Right lobe of liver (tissue), 4 donors: ENCODE measurements around the gene DNASE1L2.

Experiments used
- POLR2A ChIP-seq: fragments of 450-650 bp; IDR thresholded peaks from one replicate; pipeline ENCODE4 v1.6.1; 2017; ENCODE audit warnings: antibody characterized with exemption, mild to moderate bottlenecking
- TF ChIP-seq, protein P1 (sequence below), 4 donors: fragments of 200-600 bp in 3 of 4; fragments of 450-650 bp in 1 of 4; IDR thresholded peaks; one replicate each; pipeline versions ENCODE4 v1.5.1 to v1.8.0; 2016 to 2022; ENCODE audit warnings: antibody characterized with exemption in 4 of 4, mild to moderate bottlenecking in 2 of 4
- donor health status: DM: no; HTN: no; CAD: no.
- donor health status: DM: no; HTN: no; CAD: no.
- donor health status: DM: no; HTN: yes; CAD: no.

DNA sequence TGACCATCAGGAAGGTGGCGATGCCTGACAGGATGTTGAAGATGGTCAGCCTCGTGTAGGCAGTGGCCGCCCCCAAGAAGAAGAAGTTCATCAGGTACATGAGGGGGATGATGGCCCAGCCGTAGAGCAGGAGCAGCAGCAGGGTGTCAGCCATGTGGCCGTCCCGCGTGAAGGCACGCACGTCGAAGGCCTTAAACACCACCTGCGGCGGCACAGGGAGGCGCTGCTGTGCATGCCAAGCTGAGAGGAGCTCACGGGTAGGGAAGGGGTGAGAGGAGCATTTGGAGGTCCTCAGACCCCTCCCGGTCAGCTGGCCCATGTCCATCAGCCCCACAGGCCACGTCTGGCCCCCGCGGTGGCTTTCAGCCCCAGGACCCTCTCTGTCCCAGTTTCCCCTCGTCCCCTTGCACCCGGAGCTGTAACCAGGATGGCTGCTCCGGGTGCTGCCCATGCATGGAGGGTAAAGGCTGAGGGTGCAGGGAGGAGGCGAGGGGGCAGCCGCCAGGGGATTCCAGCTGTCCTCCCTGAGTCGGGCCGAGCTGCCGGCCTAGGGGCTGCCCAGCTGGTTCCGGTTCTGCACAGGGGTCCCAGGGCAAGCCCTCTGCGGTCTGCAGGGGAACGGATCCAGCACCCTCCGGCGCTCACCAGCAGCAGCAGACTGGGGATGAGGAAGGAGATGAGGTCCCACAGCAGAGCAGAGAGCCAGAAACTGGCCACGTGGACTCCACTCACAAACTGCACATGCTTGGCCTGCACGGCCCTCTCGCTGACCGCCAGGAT, 48.7 kb downstream of the DNASE1L2 start:
- TF ChIP-seq, protein P1, sequence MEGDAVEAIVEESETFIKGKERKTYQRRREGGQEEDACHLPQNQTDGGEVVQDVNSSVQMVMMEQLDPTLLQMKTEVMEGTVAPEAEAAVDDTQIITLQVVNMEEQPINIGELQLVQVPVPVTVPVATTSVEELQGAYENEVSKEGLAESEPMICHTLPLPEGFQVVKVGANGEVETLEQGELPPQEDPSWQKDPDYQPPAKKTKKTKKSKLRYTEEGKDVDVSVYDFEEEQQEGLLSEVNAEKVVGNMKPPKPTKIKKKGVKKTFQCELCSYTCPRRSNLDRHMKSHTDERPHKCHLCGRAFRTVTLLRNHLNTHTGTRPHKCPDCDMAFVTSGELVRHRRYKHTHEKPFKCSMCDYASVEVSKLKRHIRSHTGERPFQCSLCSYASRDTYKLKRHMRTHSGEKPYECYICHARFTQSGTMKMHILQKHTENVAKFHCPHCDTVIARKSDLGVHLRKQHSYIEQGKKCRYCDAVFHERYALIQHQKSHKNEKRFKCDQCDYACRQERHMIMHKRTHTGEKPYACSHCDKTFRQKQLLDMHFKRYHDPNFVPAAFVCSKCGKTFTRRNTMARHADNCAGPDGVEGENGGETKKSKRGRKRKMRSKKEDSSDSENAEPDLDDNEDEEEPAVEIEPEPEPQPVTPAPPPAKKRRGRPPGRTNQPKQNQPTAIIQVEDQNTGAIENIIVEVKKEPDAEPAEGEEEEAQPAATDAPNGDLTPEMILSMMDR (IDR thresholded peaks at IDR 0.05), result no peak
- TF ChIP-seq POLR2A, result no peak
